MM.1S (cell line): ENCODE results near the gene F7.

Experiments used
- EZH2 ChIP-seq: fragments of 300-600 bp; sonication (generic); optimal IDR thresholded peaks from 2 replicates; pipeline ENCODE3; 2017; ENCODE audit warnings: low read depth, mild to moderate bottlenecking, antibody characterized with exemption, low read length, mixed read lengths
- TF ChIP-seq, protein P1 (sequence below): fragments of 300-600 bp; sonication (generic); IDR thresholded peaks from 2 replicates; pipeline ENCODE4 v1.5.1; 2016; ENCODE audit warnings: antibody characterized with exemption, low read length, mixed read lengths

DNA sequence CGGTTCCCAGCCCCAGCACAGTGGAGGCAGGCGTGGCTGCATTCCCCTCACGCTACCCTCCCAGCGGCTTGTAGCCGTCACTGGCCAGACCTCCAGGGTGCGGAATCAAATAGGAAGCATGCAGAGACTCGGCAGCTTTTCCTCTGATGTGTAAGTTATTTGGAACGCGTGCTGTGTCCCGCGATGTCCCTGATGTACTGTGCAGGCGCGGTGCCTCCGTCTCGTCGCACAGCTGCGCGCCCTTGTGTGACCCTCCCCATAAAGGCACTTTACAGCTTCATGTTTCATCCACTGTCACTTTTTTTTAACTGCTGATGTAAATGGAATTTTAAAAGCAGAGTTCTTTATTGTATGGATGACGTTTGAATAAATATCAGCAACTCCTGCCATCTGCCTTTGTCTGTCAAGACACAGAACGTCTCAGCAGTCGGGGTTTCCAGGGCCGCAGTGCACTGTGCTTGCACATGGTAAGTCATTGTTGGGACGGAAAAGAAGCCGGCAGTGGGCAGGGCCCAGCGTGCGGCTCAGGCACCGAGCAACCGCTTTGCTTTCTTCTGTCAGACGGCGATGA, 7.3 kb upstream of the F7 start:
- TF ChIP-seq, protein P1, sequence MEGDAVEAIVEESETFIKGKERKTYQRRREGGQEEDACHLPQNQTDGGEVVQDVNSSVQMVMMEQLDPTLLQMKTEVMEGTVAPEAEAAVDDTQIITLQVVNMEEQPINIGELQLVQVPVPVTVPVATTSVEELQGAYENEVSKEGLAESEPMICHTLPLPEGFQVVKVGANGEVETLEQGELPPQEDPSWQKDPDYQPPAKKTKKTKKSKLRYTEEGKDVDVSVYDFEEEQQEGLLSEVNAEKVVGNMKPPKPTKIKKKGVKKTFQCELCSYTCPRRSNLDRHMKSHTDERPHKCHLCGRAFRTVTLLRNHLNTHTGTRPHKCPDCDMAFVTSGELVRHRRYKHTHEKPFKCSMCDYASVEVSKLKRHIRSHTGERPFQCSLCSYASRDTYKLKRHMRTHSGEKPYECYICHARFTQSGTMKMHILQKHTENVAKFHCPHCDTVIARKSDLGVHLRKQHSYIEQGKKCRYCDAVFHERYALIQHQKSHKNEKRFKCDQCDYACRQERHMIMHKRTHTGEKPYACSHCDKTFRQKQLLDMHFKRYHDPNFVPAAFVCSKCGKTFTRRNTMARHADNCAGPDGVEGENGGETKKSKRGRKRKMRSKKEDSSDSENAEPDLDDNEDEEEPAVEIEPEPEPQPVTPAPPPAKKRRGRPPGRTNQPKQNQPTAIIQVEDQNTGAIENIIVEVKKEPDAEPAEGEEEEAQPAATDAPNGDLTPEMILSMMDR, result no peak
- no peak for TF ChIP-seq EZH2
